HL-60/S4 (cell line): Measurements from ENCODE around the gene ZFP62.

Experiments used
- in situ Hi-C: fragments of 300-500 bp; cut with MboI; formaldehyde crosslinking; loops from 2 replicates; pipeline ENCODE4 v1.14.3; 2022; ENCODE audit warnings: low sequenced_read_pairs

ZFP62 gene

DNA sequence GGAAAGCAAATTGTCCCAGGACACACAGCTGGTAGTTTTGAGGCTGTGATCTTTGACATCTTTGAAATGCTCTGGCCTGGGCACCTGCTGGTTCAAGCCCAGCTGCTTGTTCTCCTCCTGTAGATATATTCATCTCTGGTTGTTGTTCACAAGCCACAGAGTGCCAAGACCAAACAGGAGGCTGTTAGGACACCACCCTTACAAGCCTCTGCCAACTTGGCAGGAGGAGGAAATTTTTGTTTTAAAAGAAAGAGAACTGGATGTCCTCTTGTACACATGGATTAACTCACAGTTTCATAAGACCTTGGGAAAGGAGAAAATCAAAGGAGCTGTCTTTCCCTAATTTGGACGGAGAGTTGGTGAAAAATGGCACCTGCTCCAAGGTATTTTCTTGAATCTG, 8.5 kb upstream of the ZFP62 start:
- in situ Hi-C loops, result no loop called here

DNA sequence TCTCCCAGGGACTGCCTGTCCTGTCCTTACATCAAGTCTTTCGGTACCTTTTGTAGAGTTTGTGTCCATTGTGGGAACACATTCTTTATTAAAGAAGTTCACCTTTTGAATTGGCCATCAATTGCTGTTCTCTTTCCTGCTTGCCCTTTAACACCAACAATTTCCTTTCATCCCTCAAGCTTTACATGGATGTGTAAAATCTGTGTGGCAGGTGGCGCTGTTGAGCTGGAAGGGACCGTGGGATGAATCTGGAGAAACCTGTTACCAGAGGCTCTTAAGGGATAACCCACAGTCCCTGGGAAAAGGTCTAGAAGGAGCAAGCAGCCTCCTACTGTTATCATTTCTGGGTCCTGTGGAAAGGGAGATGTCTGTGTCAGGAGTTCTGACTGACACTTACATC, 7.9 kb upstream of the ZFP62 start:
- in situ Hi-C loops, result no loop called here

DNA sequence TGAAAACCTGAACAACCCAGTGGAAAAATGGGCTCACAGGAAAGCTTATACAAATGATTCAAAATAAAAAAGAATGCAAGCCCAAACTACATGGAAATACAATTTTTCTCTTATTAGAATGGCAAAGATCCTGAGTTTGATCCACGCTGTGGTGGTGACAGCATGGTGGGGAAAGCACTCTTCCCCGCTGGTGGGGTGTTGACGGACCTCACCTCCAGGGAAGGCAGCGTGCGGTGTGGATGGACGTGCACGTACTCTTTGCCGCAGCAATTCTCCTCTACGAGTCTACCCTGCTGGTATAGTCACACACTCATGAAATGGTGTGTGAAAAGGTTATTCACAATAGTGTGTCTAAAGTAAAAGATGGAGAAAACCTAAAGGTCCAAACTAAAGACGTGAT, 5.9 kb upstream of the ZFP62 start:
- in situ Hi-C loops, result no loop called here

DNA sequence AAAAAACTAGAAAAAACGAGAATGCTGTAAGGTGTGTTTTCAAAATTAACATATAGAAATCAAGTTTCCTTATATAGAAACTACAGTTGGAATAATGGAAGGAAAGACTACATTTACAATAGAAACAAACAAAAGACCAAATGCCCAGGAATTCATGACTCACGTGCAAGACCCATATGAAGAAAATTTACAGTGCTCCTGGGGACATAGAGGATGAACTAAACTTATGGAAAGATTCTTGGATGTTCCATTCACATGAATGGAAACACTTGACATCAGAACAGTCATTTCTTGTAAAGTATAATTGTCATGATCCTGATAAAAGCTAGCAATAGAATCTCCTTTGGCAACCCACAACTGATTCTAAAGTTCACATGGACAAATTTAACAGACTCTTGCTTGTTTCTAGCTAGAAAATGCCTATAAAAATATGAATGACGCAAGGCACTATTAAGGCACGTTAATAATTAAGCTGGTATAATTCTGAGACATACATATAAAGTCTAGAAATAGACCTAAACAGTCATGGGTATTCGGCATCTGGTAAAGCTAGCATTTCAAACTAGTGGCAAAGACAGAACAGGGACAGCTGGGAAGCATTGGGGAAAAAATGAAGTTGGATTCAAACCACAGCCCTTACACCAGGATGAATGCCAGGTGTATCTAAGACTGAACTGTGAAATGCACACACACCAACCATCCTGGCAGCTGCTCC, 5.1 kb upstream of the ZFP62 start:
- in situ Hi-C loops, result no loop called here

DNA sequence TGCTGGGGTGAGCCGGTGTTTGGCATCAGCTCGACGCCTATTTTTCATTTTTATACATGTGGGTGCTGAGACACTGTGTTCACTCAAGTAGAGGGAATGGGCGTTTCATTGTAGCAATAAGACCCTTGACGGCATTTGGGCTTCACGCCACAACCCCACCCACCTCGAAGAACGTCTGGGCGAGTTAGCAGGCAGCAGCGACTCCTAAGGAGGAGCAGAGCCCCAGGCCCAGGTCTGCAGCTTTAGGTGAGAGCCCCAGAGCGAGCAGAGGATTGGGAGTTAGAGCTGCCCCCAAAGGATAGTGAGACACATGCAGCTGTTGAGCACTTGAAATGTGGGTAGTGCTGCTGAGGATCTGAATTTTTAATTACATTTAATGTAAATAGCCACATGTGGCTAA, 1.6 kb upstream of the ZFP62 start:
- in situ Hi-C loops, result no loop called here

DNA sequence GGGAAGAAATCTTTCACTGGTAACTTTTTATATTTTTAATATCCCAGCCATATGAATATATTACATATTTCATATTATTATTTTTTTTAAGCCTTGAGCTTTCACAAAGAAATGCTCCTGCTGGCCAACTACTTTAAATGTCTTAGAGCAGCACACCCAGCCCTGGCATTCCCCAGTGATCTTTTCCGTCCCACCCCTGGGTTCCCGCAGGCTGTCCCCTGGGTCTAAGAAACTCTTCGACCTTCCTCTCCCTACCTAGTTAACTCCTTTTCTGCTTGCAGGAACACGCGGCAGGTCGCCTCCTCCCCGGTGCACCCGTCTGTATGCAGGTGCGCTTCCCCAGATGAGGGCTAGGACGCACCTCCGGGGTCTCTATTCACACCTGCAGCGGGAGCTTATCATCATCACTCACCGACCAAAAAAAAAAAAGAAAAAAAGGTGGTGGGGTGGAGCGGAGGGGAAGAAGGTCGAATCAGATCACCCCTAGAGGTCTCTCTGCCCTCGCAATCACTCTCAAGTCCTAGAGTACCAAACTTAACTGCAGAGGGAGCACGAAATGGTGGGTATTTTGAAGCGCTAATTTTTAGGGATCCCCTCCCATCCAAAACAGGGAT, 696 bp downstream of the ZFP62 start:
- in situ Hi-C loops, result no loop called here

DNA sequence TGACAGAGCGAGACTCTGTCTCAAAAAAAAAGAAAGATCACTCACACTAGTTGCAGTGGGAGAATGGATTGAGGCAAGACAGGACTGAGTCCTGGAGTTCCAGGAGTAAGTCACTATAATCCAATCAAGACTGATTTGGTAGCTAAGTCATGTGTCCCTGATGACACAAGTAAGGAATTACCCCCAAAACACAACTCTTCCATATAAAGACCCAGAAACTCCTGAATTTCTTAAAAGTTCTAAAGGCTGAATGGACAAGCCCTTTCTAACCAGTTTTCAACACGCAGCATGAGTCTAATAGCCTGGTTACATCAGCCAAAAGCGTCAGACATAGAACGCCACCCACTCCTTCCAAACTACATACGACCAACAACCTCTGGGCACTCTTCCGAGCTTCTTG, 2.5 kb downstream of the ZFP62 start:
- in situ Hi-C loops, result no loop called here

DNA sequence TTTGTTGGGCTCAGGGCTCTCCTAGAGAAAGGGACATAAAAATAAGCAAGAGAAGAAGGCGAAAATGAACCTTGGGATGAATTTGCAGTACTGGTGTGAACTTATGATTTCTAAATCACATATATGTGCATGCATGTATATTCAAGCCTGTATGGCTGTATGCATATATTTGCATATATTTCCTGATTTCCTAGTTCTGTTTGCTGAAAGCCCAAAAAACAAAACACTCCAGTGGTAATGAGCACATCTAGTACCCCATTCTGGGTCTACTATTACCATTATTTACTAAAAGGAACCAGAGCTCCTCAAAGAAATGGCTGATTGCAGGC, 7.3 kb downstream of the ZFP62 start:
- in situ Hi-C loops, result no loop called here

DNA sequence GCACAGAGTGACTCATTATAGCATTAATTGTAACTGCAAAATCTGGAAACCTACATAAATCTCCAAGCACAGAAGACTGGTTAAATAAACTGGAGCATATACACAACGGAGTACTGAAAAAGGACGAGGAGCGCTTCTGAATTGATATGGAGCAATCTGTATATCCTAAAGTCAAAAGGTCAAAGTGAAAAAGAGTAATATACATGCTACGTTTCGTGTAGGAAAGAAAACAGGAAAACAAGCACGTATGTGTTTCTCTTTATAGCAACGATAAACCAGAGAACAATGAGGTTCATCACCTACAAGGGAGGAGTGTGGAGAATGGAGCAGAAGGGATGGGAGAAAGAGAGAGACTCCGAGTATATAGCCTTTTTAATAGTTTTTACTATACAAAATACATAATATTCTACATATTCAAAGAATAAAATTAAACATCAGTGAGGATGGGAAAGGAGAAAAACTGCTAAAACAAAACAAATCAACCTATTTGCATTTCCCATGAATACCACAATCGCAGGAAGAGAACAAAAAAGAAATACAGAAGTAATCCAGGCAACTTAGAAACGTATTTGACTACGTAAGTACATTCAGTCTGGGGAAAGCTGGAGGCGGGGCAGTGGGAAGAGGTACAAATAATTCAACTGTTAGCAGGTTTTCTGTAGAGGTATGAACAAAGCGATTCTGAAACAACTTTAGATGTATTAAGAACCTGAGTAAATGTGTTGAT, 7.8 kb downstream of the ZFP62 start:
- in situ Hi-C loops, result no loop called here

DNA sequence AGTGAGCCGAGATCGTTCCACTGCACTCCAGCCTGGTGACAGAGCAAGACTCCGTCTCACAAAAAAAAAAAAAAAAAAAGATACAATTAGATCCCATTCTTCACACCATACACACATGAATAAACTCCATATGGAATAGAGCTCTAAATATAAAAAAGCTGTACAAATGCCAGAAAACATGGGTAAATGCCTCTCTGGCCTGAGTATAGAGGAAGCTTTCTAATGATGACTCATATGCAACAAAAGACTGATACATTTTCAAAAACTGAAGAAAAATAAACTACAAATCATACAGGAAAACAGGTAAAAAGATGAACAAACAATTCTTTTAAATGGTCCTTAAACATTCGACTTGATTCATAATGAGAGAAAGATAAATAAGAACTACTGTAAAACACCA, 8.6 kb downstream of the ZFP62 start:
- in situ Hi-C loops, result no loop called here

DNA sequence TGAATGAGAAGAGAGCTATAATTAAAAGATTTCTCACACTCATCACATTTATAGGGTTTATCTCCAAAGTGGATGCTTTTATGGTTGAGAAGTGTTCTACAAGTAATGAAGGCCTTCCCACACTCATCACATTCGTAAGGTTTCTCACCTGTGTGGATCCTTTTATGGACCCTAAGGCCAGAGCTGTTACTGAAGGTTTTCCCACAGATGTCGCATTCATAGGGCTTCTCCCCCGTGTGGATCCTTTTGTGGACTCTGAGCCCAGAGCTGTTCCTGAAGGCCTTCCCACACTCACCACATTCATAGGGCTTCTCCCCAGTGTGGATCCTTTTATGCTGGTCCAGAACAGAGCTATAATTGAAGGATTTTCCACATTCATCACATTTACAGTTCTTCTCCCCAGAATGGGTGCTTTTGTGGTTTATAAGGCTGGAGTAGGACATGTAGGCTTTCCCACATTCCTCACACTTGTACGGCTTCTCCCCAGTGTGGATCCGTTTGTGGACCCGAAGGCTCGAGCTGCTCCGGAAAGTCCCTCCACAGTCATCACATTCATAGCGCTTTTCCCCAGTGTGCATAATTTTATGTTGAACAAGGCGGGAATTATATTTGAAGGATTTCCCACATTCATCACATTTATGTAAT, 10.5 kb downstream of the ZFP62 start:
- in situ Hi-C loops, result no loop called here

DNA sequence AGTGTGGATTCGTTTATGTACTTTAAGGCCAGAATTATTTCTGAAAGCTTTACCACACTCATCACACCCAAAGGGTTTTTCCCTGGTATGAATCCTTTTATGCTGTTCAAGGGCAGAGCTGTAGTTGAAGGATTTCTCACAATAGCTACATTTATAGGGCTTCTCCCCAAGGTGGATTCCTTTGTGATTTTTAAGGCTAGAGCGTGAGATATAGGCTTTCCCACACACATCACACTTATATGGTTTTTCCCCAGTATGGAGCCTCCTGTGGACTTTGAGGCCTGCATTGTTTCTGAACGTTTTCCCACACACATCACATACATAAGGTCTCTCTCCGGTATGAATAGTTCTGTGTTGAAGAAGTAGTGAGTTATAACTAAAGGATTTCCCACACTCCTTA, 11.2 kb downstream of the ZFP62 start:
- in situ Hi-C loops, result no loop called here

DNA sequence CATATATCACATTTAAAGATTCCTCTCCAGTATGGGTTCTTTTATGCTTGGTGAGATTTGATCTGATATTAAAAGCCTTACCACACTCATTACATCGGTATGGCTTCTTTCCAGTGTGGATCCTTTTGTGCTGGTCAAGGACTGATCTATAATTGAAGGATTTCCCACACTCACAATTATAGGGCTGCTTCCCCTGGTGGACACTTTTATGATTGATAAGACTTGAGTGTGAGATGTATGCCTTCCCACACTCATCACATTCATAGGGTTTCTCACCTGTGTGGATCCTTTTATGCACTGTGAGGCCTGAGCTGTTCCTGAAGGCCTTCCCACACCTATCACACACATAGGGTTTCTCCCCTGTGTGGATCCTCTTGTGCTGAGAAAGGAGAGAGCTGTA, 12.2 kb downstream of the ZFP62 start:
- in situ Hi-C loops, result no loop called here

DNA sequence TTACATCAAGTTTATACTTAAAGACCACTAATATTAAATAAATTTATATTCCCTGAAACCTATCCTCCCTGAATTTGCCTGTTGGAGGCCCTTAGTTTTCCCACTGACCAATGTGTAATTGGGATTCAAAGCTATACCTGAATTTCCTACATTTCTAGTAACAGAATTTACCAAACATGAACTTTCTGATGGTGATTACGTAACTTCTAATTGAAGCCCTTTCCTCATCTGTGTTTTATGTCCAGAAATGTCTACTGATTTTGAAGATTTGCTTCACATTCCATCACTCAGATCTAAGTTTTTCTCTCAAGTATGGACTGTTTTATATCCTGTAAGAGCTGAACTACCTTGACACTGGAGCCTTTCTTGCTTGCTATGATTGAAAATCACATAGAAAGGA, 12.8 kb downstream of the ZFP62 start:
- in situ Hi-C loops, result no loop called here

DNA sequence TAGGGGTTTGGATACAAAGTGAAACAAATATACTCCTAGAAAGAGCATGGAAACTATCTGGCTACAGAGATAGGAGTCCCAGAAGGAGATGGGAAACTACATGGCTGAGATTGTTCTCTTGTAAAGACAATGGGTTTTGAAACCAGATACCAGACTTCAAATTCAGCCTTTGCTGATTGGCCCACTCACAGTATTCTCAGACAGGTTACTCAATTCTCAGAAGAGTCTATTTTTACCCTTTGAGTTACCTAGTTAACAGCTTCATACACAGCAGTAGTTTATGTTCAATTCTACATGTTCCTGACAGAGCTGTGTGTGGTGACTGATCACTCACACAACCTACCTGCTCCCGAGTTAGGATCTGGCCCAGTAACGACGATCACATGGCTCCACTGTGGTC, 14.1 kb downstream of the ZFP62 start:
- in situ Hi-C loops, result no loop called here

DNA sequence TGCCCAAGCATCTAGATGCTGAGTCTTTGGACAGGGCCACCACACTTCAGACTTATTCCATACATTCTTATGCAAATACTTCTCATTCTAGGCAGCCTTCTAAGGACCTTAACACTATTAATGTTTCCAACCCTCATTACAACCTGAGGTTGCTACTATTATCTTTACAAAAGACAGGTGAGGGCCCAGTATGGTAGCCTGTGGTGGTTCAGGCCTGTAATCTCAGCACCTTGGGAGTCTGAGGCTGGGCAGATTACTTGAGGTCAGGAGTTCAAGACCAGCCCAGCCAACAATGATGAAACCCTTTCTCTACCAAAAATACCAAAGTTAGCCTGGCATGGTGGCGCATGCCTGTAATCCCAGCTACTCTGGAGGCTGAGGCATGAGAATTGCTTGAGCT, 16.2 kb downstream of the ZFP62 start:
- in situ Hi-C loops, result no loop called here

DNA sequence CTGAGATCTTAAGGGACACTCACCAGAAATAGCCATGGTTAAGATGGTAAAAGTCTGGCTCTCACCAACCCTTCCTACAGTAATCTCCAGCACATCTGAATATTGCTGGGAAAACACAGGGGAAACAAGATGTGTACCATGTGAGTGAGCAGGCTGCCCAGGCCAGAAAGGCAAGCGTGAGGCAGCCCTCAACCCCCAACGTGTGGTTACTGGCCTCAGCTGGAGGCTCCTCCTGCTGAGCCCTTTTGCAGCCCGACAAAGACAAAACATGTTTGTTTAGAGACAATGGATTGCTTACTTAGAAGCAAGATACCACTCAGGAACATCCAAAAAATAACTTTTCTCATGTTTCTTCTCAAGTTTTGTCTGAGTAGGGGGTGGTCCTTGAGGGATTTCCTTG, 16.6 kb downstream of the ZFP62 start:
- in situ Hi-C loops, result no loop called here

DNA sequence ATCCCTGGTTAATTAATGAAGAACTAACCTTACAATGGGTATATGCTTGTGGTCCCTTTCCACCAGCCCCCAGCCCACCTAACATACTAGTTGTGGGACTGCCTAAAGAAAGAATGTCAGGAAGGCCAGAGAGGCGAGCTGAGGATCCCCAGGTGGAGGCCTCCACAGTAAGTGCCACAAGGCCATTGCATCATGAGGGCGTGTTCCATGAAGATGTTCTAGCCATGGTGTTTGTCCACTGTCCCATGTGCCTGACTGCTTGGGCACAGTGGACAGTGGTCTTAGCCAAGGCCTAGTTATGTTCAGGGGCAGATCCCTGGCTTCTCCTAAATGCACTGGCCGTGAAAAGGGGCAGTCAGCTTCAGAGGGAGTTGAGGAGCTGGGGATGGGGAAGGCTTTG, 21.1 kb downstream of the ZFP62 start:
- in situ Hi-C loops, result no loop called here

DNA sequence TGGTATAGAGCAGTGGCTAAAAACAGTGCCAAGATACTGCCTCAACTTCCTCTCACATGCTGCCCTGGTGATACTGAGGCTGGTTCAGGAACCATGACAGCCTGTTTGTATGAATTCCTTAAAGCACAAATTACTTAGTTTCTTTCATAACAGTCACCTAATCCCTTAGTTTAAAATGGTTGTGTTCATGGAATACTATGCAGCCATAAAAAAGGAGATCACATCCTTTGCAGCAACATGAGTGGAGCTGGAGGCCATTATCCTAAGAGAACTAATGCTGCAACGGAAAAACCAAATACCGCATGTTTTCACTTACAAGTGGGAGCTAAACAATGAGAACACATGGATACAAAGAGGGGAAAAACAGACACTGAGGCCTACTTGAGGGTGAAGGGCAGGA, 21.8 kb downstream of the ZFP62 start:
- in situ Hi-C loops, result no loop called here

DNA sequence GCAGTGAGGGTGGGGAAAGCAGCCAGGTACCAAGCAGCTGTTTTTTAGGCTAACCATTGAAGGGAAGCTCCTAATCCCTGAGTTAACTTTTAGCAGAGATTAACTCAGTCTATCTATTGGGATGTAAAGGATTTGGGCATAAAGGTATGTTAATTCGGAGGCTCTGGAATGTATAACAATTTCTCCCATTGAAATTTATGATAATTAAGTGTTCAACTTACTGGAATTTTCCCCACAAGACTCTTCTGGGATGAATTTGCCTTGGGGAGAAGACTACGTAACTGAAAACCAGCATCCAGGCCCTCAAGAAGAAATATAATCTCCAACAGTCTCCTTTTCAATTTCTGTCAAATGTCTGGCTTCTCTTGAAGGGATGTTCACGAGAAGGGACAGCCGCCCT, 23.6 kb downstream of the ZFP62 start:
- in situ Hi-C loops, result no loop called here

DNA sequence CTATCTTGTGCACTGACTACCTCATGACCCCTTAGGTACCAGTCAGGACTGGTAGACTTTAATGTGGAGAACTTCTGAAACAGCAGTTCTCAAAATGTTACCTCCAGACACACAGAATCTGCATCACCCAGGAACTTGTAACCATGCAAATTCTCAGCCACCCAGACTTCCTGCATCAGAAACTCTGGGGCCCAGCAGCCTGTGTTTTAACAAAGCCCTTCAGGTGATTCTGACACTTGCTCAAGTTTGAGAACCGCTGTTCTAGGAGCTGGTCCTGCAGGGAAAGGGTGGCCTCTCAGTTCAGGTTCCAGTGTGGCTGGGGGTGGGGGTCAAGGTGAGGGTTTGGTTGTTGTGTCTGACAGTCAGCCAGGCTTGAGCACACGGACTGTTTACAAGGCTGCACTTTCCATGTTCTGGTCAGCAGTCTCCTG, 28.4 kb downstream of the ZFP62 start:
- in situ Hi-C loops, result no loop called here
